ENCODE measurements around the gene ARHGAP9.

Gene ARHGAP9

GRCh38 chr12:57456145-57456700, 23.4 kb downstream of the ARHGAP9 start:
- Histone ChIP-seq H3K27me3 (ENCODE audit: insufficient read depth, poor library complexity, severe bottlenecking) (peaks cover 10% of the 10 kb centered on the region), H3K4me3 (replicated peaks; ENCODE audit: insufficient read depth, low read length) (no peak overlapping the region), H3K27ac (replicated peaks) (no peak overlapping the region)
- no peak for TF ChIP-seq POLR2AphosphoS5 (IDR thresholded peaks at IDR 0.05; ENCODE audit: low read depth)
- peak; percentile 51 for TF ChIP-seq CTCF (IDR thresholded peaks at IDR 0.05; ENCODE audit: insufficient read depth, low read length)
- TF ChIP-seq, protein P1, sequence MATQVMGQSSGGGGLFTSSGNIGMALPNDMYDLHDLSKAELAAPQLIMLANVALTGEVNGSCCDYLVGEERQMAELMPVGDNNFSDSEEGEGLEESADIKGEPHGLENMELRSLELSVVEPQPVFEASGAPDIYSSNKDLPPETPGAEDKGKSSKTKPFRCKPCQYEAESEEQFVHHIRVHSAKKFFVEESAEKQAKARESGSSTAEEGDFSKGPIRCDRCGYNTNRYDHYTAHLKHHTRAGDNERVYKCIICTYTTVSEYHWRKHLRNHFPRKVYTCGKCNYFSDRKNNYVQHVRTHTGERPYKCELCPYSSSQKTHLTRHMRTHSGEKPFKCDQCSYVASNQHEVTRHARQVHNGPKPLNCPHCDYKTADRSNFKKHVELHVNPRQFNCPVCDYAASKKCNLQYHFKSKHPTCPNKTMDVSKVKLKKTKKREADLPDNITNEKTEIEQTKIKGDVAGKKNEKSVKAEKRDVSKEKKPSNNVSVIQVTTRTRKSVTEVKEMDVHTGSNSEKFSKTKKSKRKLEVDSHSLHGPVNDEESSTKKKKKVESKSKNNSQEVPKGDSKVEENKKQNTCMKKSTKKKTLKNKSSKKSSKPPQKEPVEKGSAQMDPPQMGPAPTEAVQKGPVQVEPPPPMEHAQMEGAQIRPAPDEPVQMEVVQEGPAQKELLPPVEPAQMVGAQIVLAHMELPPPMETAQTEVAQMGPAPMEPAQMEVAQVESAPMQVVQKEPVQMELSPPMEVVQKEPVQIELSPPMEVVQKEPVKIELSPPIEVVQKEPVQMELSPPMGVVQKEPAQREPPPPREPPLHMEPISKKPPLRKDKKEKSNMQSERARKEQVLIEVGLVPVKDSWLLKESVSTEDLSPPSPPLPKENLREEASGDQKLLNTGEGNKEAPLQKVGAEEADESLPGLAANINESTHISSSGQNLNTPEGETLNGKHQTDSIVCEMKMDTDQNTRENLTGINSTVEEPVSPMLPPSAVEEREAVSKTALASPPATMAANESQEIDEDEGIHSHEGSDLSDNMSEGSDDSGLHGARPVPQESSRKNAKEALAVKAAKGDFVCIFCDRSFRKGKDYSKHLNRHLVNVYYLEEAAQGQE (IDR thresholded peaks at IDR 0.05; ENCODE audit: insufficient replicate concordance, low read depth) = no peak
- TF ChIP-seq SPI1 (IDR thresholded peaks at IDR 0.05; ENCODE audit: borderline replicate concordance, low read depth) = no peak
- peak in 1 of 2 experiments; percentile 59 for DNase-seq (ENCODE audit: low read depth in 1 of 2, low spot score in 1 of 2)

DNA sequence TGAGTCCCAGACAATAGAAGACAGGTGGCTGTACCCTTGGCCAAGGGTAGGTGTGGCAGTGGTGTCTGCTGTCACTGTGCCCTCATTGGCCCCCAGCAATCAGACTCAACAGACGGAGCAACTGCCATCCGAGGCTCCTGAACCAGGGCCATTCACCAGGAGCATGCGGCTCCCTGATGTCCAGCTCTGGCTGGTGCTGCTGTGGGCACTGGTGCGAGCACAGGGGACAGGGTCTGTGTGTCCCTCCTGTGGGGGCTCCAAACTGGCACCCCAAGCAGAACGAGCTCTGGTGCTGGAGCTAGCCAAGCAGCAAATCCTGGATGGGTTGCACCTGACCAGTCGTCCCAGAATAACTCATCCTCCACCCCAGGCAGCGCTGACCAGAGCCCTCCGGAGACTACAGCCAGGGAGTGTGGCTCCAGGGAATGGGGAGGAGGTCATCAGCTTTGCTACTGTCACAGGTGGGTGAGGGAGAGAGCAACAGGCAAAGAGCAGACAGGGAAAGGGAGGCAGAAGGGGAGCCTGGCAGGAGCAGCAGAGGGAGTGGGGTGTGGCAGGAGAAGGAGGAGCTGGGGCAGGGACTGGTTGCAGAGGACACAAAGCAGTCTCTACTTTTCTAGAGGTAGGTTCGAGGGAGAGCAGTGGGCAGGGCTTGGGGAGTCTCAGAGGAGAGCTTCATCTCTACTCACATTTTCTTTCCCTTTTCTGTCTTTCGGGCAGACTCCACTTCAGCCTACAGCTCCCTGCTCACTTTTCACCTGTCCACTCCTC, 24.1 kb downstream of the ARHGAP9 start:
- Histone ChIP-seq H3K27ac (replicated peaks) (no peak overlapping the region), H3K27me3 (ENCODE audit: insufficient read depth, poor library complexity, severe bottlenecking) (peaks cover 3% of the 10 kb centered on the region), H3K4me3 (replicated peaks; ENCODE audit: insufficient read depth, low read length) (no peak overlapping the region)
- DNase-seq (ENCODE audit: low read depth in 1 of 2, low spot score in 1 of 2) = no peak
- TF ChIP-seq GABPA (IDR thresholded peaks at IDR 0.05; ENCODE audit: low read depth) = no peak

GRCh38 chr12:57454566-57455373, 24.9 kb downstream of the ARHGAP9 start, which contains the start of gene INHBE:
Gene INHBE (plus strand): TSS chr12:57455307. CDS start chr12:57455537, 230 bp downstream.
- TF ChIP-seq GABPA (IDR thresholded peaks at IDR 0.05; ENCODE audit: low read depth) = no peak
- H3K4me3 ChIP-seq (replicated peaks; ENCODE audit: insufficient read depth, low read length) = no peak within 1 kb of the TSS
- peak in 1 of 2 experiments; percentile 30 for DNase-seq (ENCODE audit: low read depth in 1 of 2, low spot score in 1 of 2)
- H3K27ac ChIP-seq (replicated peaks) = peak within 1 kb of the TSS; percentile 27
- H3K27me3 ChIP-seq (ENCODE audit: insufficient read depth, poor library complexity, severe bottlenecking) = no peaks in the 10 kb centered on the region

- Histone ChIP-seq H3K4me3 (replicated peaks; ENCODE audit: insufficient read depth, low read length) (no peak overlapping the region), H3K27me3 (ENCODE audit: insufficient read depth, poor library complexity, severe bottlenecking) (no peaks in the 10 kb centered on the region), H3K27ac (replicated peaks) (no peak overlapping the region)
- DNase-seq (ENCODE audit: low read depth in 1 of 2, low spot score in 1 of 2) = no peak
- no peak for TF ChIP-seq POLR2AphosphoS5 (IDR thresholded peaks at IDR 0.05; ENCODE audit: low read depth)
- TF ChIP-seq CTCF (IDR thresholded peaks at IDR 0.05; ENCODE audit: insufficient read depth, low read length) = no peak
- TF ChIP-seq GABPA (IDR thresholded peaks at IDR 0.05; ENCODE audit: low read depth) = no peak
- TF ChIP-seq SPI1 (IDR thresholded peaks at IDR 0.05; ENCODE audit: borderline replicate concordance, low read depth) = no peak
- TF ChIP-seq, protein P1 (IDR thresholded peaks at IDR 0.05; ENCODE audit: insufficient replicate concordance, low read depth) = no peak
These were observed 25.5 kb downstream of the ARHGAP9 start for GRCh38 chr12:57454213-57454565.
